NCI-H1436 (cell line): ENCODE results near the gene ATXN1.
"Not testable (repeated sequence)": the region's sequence is repeated elsewhere in the genome, so short reads cannot be mapped to it uniquely, and the experiment has no call there.

Source experiments
- DNase-seq: peaks from one replicate; lab custom pipeline; 2025; lab: John Stamatoyannopoulos, UW

Gene ATXN1

DNA sequence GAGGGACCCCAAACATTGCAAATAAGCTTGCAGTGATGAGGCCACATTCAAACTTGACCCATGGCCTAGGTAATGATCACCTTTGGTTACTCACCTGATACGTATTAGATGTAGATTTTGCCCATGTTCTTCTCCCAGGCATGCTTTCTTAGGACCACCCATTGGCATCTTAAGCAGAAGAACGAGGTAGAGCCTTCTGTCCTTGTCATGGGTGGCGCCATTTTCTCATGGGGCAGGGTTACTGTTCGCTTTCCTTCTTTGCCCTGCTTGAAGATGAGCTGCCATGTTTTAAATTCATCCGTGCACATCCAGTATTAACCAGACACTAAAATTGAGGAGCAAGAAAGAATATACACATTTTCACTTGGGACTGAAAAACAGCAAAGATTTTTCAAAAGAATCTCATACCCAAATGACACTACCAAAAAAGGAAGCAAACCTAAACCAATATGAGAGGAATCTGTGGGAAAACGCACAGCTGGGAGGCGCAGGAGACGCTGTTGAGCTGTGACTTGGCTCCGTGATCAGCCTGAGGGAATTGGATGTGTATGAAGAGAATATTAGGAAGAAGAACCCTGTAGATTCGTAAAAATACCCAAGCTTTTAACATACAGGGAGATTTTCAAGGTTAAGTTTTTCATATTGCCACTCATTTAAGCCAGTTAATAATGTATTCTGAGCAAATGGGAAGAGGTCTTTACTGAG lies 486.2 kb downstream of the ATXN1 start:
- no peak for DNase-seq

DNA sequence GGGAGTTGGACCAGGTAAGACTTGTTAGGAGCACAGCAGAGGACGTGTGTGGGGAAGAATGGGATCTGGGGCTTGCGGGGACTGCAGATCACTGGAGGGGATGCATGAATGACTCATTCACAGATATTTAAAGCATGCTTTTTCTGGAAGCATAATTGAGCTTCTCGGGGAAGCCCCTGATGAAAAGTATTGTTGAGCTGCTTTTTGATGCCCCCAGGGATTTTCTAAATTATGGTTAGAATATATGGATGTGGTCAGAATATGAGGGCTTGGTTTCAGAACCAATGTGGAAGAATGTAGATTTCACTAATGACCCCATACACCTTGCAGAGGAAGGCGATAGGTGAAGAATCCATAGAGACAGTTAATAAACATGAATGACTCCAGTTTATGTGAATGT lies 486.8 kb downstream of the ATXN1 start:
- DNase-seq, result no peak

DNA sequence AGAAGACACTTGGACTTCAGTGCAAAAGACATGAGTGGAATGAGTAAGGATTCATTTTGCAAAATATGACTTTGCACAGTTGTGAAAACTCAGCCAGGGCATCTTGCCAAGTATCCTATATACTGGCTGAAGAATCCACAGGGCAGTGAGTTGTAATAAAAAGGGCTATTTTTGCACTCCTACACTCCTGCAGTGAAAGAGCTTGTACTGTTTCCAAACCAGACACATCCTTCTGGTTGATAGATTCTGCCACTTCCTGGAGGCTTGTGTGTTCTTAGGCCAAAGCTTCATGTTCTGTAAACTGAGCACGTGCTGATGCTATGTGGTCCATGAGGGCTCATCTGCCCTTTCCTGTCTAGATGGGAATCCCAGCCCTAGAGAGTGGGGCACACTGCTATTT lies 488.0 kb downstream of the ATXN1 start:
- no peak for DNase-seq

DNA sequence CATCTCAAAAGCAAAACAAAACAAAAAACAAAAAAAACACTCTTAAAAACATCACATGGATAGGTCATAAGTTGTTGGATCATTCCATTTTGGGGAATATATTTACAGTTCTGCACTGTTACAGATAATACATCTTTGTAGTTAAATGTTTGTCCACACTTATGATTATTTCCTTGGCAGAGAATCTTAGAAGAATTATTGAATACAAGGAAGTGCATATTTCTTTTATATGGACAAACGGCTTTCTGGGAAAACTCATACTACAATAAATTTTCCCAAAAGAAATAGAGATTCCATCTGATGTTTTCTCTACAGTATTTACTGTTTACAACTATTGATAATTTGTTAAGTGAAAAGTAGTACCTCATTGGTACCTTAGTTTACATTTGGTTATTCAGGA lies 489.1 kb downstream of the ATXN1 start:
- DNase-seq, result no peak

DNA sequence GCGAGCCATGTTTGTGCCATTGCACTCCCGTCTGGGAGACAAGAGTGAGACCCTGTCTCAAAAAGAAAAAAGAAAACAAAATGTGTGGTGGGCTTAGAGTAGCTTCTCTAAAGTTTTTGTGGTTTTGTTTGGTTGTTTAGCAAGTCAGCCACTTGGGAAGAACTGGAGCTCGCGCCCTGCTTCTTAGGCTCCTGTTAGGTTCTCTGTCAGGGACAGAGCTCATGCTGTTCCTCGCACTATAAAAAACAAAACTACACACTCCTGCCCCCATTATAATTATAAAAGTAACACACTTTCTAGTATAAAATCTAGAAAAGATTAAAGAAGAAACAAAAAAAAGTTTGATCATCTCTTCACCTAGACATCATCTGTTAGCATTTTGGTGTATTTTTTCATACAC lies 489.8 kb downstream of the ATXN1 start:
- DNase-seq, result no peak

DNA sequence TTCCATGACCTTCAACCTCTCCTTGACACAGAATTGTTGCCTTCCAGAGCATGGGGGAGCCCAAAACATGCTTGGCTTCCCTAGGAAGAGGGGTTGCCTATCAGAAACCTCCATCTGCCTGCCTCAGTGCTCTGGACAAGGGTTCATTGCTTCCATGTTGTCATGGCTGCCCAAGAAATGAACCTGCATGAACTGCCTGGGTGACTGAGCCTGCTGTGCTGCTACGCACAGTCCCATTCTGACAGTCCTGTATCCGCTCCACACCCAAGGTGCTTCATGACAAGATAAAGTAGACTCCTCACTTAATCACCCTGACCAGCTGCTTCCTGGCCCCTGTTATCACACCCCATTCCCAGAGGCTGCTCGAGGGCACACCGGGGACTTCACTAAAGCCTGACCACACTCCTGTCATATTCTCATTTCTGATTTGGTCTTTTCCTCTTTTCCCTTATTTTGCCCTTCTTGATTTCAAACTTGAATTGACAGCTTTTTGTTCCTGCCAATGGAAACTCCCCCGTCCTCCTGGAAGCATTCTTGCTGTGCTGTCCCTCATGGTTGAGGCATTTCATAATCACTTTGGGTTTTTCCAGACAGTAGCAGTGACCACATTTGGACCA lies 491.0 kb downstream of the ATXN1 start:
- DNase-seq, result no peak

DNA sequence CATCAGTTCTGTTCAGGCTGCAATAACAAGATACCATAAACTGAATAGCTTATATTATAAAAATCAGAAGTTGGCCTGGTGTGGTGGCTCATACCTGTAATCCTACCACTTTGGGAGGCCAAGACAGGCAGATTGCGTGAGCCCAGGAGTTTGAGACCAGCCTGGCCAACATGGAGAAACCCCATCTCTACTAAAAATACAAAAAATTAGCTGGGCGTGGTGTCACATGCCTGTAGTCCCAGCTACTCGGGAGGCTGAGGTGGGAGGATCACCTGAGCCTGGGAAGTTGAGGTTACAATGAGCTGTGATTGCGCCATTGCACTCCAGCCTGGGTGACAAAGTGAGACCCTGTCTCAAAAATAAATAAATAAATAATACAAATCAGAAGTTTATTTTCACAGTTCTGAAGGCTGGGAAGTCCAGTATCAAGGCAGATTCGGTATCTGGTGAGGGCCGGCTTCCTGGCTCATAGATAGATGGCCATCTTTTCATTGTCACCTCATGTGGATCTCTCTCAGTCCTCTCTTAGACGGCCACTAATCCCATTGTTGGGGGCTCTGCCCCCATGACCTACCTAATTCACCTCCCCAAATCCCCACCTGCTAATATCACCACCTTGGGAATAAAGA lies 491.7 kb downstream of the ATXN1 start:
- not testable (repeated sequence) for DNase-seq

DNA sequence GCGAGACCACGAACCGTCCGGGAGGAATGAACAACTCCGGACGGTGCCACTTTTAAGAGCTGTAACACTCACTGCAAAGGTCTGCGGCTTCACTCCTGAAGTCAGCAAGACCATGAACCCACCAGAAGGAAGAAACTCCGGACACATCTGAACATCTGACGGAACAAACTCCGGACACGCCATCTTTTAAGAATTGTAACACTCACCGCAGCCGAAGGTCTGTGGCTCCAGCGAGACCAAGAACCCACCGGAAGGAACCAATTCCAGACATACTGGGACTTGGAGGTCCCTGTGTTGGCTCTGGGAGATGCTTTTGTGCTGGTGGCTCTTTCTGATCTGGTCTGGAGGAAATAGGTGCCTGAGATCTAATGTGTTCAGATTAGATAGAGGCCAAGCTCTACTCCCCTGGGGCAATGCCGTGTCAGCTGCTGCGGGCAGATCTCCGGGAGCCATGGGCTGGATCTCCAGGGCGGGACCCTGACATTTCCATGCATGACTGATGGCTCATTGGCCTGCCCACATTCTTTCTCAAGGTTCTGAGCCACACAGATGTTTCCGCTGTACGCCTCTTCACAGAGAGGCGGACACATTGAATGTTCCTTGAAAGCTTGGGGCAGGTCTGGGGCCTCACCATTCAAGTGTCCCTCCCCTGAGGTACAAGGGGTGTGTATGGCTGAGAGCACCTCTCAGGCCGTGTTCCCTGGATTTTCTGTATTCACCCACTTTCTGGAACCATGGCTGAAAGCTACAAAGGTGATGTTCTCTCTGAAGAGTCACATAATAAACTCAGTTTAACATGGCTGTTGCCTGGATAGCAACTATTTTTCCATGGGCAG lies 493.6 kb downstream of the ATXN1 start:
- DNase-seq, result no peak

DNA sequence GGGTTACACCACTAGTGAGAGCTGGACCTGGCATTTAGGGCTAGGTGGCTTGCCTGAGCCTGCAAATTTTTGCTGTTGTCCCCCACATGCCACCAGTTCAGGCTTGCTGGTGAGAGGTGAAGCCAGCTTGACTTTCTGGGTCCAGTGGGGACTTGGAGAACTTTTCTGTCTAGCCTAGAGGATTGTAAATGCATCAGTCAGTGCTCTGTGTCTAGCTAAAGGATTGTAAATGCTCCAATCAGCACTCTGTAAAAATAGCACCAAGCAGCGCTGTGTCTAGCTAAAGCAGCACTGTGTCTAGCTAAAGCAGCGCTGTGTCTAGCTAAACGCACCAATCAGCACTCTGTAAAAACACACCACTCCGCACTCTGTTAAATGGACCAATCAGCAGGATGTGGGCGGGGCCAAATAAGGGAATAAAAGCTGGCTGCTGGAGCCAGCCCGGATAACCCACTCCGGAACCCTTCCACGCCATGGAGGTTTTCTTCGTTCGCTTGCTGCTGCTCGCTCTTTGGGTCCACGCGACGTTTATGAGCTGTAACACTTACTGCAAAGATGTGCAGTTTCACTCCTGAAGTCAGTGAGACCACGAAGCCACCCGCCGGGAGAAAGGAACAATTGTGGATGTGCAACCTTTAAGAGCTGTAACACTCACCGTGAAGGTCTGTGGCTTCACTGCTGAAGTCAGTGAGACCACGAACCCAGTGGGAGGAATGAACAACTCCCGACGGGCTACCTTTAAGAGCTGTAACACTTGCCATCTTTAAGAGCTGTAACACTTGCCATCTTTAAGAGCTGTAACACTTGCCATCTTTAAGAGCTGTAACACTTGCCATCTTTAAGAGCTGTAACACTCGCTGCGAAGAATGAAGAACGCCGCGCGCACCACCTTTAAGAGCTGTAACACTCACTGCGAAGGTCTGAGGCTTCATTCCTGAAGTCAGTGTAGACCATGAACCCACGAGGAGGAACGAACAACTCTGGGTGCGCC lies 495.6 kb downstream of the ATXN1 start:
- DNase-seq, result no peak

DNA sequence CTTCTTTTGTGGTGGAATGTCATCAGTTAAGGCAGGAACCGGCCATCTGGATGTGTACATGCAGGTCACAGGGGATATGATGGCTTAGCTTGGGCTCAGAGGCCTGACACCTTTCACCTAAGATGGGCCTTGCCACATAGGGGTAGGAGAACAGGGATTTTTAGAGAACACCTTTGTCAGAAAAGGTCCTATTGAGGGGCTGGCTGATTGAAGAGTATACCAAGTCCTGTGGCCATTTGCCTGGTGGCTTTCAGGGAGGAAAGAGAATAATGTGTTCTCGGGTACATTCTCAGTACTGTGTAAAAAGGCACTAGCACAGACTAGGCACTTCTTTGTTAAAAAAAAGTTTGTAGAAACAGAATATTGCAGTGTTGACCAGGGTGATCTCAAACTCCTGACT lies 496.5 kb downstream of the ATXN1 start:
- DNase-seq, result no peak

DNA sequence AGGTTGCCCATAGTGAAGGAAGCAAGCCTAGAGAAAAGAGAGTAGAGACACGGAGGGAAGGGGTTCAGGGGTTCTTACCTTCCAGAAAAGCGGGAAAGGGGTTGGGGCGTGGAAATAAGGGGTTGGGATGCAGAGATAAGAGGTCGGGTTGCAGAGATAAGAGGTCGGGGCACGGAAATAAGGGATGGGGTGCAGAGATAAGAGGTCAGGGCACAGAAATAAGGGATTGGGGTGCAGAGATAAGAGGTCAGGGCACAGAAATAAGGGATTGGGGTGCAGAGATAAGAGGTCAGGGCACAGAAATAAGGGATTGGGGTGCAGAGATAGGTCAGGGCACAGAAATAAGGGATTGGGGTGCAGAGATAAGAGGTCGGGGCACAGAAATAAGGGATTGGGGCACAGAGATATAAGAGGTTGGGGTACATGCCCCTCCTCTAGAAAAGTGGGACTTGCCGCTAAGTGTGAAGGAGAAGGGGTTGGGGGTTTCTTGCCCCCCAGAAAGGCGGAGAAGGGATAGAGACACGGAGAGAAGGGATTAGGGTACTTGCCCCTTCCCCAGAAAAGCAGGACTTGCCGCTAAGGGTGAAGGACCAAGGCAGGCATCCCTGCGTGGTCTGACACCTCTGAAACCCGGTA lies 497.7 kb downstream of the ATXN1 start:
- not testable (repeated sequence) for DNase-seq

DNA sequence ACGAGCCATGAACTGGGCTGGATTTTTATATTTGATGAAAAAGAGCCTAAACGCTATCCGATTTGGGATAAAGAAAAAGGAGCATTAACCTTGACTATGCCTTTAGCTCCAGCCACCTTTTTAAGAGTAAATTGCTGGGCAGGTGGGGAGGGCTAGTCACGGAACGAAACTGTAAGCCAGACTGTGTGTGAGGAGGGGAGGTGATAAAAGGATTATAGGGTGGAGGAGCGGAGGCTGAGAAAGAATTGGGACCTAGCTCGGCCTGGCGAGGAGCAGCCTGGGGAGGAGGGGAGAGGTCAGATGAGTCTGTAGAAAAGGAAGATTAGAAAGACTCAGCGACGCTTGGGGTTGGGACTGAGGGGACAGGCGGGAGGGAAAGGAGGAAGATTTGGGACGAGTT lies 498.5 kb downstream of the ATXN1 start:
- DNase-seq, result not testable (repeated sequence)

DNA sequence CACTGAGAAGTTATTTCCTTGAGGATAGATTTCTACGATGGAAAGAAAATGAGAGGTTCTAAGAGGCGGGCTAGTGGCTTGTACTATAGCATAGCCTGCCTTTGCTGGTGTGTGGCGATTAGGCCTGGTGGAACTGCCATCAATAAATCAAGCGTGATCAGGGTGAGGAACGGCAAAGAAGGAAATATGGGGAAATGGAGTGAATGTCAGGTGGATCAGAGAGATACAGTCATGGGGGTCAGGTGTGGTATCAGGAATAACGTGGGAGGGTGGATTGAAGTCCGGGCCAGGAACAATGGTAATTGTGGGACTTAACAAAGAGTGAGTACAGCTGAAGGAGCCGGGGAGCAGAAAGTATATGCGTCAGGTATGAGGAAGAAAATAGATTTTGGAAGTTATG lies 500.7 kb downstream of the ATXN1 start:
- not testable (repeated sequence) for DNase-seq

DNA sequence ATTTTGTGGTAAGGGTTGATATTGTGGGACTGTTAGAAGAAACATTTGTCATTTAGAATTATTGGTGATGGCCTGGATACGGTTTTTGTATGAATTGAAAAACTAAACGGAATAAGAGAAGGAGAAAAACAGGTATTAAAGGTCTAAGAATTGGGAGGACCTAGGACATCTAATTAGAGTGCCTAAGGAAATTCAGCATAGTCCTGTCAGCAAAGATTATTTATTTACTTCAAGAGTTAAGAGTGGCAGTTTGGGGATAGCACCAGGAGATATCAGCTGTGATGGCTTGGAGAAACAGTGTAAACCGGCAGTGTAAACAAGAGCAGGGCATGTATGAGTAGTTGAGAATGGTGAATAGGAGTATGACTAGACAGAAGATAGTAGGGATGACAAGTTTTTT lies 501.7 kb downstream of the ATXN1 start:
- DNase-seq, result not testable (repeated sequence)

DNA sequence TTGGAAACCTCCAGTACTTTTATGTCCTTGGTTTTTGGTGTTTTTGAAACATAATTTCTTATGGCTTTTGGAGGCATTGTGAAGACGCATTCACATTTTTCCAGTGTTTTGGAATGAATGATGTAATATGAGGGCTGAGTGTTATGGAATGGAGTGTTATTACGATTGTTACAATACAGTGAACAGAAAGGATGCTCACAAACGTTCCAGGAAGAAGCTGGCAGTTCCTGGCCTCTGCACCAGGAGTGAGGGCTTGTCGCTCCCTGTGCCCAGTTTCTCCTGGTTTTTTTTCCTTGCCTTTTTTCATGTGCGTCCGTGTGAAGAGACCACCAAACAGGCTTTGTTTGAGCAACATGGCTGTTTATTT lies 502.6 kb downstream of the ATXN1 start:
- DNase-seq, result no peak

DNA sequence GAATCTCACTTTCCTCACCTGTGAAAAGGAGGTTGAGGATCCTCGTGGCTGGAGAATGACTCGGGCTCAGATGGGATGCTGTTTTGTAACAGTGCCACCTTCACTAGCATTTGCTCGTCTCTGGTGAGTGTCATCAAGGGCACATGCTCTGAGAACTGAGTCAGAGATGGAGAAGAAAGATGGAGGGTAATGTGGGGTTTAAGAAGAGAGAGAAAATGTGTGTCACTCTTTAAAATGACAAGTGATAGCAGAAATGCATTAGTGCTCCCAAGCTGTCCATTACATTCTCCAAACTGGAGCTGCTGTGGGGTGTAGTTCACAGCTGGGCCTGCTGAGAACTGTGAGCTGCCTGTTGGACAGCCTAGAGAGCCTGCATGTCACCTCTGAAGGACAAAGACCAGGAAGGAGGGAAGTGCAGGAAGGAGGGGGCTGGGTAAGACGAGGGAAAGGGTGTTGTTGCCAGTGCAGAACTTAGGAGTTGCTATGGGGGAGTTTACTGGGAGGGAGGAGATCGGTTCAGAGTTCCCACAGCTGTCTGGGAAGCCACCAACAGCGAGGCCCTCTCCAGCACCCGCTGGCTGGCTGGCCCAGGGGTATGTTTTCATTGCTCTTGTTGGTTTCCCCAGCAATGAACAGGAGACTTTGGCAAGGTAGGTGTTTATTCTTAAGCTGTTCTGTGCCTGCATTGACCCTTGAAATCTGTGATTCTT lies 503.1 kb downstream of the ATXN1 start:
- DNase-seq, result no peak

DNA sequence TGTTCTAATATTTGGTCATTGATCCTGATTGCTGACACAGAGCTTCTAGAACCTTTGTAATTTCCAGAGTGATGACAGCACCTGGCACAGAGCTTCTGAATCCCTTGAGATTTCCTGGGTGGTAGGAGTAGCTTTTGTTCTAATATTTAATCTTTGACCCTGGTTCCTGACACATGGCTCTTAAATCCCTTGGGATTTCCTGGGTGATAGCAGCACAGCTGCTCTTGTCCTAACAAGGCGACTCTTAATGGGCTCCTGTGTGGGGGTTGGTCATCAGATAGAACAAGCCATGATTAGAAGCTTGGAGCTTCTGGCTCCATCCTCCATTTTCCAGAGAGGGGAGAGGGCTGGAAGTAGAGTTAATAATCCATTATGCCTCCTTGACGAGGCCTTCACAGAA lies 504.5 kb downstream of the ATXN1 start:
- DNase-seq, result no peak

DNA sequence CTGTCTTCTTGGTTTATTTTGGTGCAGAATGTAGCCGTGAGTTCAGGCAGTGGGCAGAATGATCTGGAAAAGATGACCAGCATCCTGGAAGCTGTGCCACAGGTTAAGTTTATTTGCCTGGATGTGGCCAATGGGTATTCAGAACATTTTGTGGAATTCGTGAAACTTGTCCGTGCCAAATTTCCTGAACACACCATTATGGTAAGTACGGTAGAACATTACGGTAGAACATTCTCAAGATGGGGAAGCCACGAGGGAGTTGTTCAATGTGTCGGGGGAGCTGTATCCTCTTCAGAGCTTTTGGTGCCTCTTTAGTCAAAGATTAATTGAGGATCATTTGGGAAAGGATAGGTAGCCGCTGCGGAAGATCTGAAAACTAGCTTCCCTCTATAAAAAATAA lies 506.7 kb downstream of the ATXN1 start:
- no peak for DNase-seq

DNA sequence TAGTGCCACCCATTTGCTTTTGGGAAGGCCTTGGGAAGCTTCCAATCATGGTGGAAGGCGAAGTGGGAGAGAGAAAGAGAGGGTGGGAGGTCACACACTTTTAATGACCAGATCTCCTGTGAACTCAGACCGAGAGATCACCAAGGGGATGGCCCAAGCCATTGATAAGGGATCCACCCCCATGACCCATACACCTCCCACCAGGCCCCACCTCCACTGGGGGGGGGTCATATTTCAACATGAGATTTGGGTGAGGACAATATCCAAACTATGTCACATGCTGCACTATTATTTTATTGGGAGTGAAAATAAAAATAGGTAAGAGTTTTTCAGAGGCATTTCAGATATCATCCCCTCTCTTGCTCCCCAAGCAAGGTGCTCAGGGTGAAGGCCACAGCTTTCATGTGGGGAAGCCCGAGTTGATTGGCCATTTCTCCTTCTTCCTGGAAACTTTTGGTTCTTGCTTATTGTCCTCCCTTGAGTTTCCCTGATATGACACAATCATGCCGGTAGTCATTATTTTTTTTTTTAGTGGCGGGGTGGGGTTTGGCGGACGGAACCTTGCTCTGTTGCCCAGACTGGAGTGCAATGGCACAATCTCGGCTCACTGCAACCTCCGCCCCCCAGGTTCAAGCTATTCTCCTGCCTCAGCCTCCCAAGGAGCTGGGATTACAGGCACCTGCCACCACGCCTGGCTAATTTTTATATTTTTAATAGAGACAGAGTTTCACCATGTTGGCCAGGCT lies 507.7 kb downstream of the ATXN1 start:
- no peak for DNase-seq
